ENCODE results near the gene POLR3H. TPM values are rescaled to one million over a fixed set of nuclear protein-coding genes. Genes with fewer than 3 reads are reported as not detected.

The POLR3H gene
- total and polyA plus RNA-seq, 4 experiments from 2014 or later = 20.7 to 43.7 (median 32.7) TPM

GRCh38 chr22:41518048-41518347 lies 26.3 kb downstream of the POLR3H start:
- H3K4me1 ChIP-seq (ENCODE audit: insufficient read depth, low read length) = no peaks in the 10 kb centered on the region
- Mint-ChIP-seq H3K27me3 (no peaks in the 10 kb centered on the region), H3K4me3 (no peak overlapping the region), H3K27ac (no peak overlapping the region), H3K4me1 (peaks cover 0 to 5% (median 0%) of the 10 kb centered on the region in 4 donors), H3K36me3 (peaks cover 19 to 37% of the 10 kb centered on the region in 2 donors), H3K9me3 (peaks cover 0 to 2% (median 0%) of the 10 kb centered on the region in 8 donors)
- H3K36me3 ChIP-seq (ENCODE audit: insufficient read depth, low read length) = peaks cover 26% of the 10 kb centered on the region
- DNase-seq = no peak
- no peaks in the 10 kb centered on the region for H3K27me3 ChIP-seq (ENCODE audit: insufficient read depth, low read length)
- H3K4me3 ChIP-seq (ENCODE audit: low read length in 2 of 2) = no peak overlapping the region
- no peak overlapping the region for H3K27ac ChIP-seq (ENCODE audit: low read depth, low read length)
- POLR2A ChIA-PET (ENCODE audit: partially characterized antibody) = interaction anchor here (0.5 to 2.1 kb wide), 6 partner anchors 9 to 420 kb away, joined by 3 to 7 read pairs (median 4); partner anchors contain the start of genes DESI1 and XRCC6
- no peaks in the 10 kb centered on the region for H3K9me3 ChIP-seq (ENCODE audit: control insufficient read depth in 1 of 2, low read length in 2 of 2)
- intact Hi-C loops (cut with micrococcal nuclease) = no loop called here
- CTCF ChIA-PET (ENCODE audit: partially characterized antibody) = interaction anchor here (0.9 to 4.8 kb wide), 17 partner anchors 9 to 121 kb away, joined by 3 to 136 read pairs (median 4); no protein-coding TSS in a partner anchor

GRCh38 chr22:41517172-41518047 lies 26.9 kb downstream of the POLR3H start:
- no peaks in the 10 kb centered on the region for H3K27me3 ChIP-seq (ENCODE audit: insufficient read depth, low read length)
- H3K36me3 ChIP-seq (ENCODE audit: insufficient read depth, low read length) = peaks cover 31% of the 10 kb centered on the region
- H3K27ac ChIP-seq (ENCODE audit: low read depth, low read length) = no peak overlapping the region
- H3K4me3 Mint-ChIP-seq = no peak overlapping the region
- peaks cover 0 to 2% (median 0%) of the 10 kb centered on the region in 8 donors for H3K9me3 Mint-ChIP-seq
- no peaks in the 10 kb centered on the region for H3K4me1 ChIP-seq (ENCODE audit: insufficient read depth, low read length)
- no peak overlapping the region for H3K4me3 ChIP-seq (ENCODE audit: low read length in 2 of 2)
- peaks cover 0 to 1% (median 0%) of the 10 kb centered on the region in 4 donors for H3K4me1 Mint-ChIP-seq
- H3K36me3 Mint-ChIP-seq = peaks cover 21 to 37% of the 10 kb centered on the region in 2 donors
- ChIA-PET CTCF (ENCODE audit: partially characterized antibody) (interaction anchor here (0.5 to 4.8 kb wide), 21 partner anchors 8 to 119 kb away, joined by 3 to 136 read pairs (median 4); no protein-coding TSS in a partner anchor), POLR2A (ENCODE audit: partially characterized antibody) (interaction anchor here (0.5 to 2.1 kb wide), 7 partner anchors 9 to 420 kb away, joined by 3 to 7 read pairs (median 4); partner anchors contain the start of genes DESI1 and XRCC6)
- H3K27me3 Mint-ChIP-seq = no peaks in the 10 kb centered on the region
- intact Hi-C loops (cut with micrococcal nuclease) = loop anchor here (1.0 kb wide), 1 partner anchor 113 kb away; no protein-coding TSS in a partner anchor
- no peaks in the 10 kb centered on the region for H3K9me3 ChIP-seq (ENCODE audit: control insufficient read depth in 1 of 2, low read length in 2 of 2)
- peak in 3 of 5 donors; percentile 18 to 36 (median 22) for DNase-seq
- peak overlapping the region in 1 of 7 donors; percentile 29 for H3K27ac Mint-ChIP-seq

- H3K4me3 Mint-ChIP-seq = no peak overlapping the region
- peaks cover 26 to 42% of the 10 kb centered on the region in 2 donors for H3K36me3 Mint-ChIP-seq
- ChIA-PET CTCF (ENCODE audit: partially characterized antibody) (interaction anchor here (0.6 to 4.8 kb wide), 7 partner anchors 10 to 113 kb away, joined by 3 to 136 read pairs (median 3); no protein-coding TSS in a partner anchor), POLR2A (ENCODE audit: partially characterized antibody) (interaction anchor here (0.6 to 1.9 kb wide), 2 partner anchors 49 to 104 kb away, joined by 4 to 5 read pairs; partner anchors contain the start of genes DESI1 and XRCC6)
- Histone ChIP-seq H3K36me3 (ENCODE audit: insufficient read depth, low read length) (peaks cover 40% of the 10 kb centered on the region), H3K4me1 (ENCODE audit: insufficient read depth, low read length) (no peaks in the 10 kb centered on the region), H3K27ac (ENCODE audit: low read depth, low read length) (no peak overlapping the region), H3K9me3 (ENCODE audit: control insufficient read depth in 1 of 2, low read length in 2 of 2) (no peaks in the 10 kb centered on the region), H3K4me3 (ENCODE audit: low read length in 2 of 2) (no peak overlapping the region), H3K27me3 (ENCODE audit: insufficient read depth, low read length) (no peaks in the 10 kb centered on the region)
- no peak for DNase-seq
- H3K4me1 Mint-ChIP-seq = no peaks in the 10 kb centered on the region
- peaks cover 0 to 2% (median 0%) of the 10 kb centered on the region in 8 donors for H3K9me3 Mint-ChIP-seq
- no peak overlapping the region for H3K27ac Mint-ChIP-seq
- intact Hi-C loops (cut with micrococcal nuclease) = no loop called here
- H3K27me3 Mint-ChIP-seq = no peaks in the 10 kb centered on the region
These were observed 27.8 kb downstream of the POLR3H start for GRCh38 chr22:41516462-41516861.

GRCh38 chr22:41513391-41513790 lies 30.9 kb downstream of the POLR3H start:
- H3K27ac Mint-ChIP-seq = peak overlapping the region in 2 of 7 donors; percentile 9 to 80
- POLR2A ChIA-PET (ENCODE audit: partially characterized antibody) = no interaction called here
- H3K36me3 ChIP-seq (ENCODE audit: insufficient read depth, low read length) = peaks cover 61% of the 10 kb centered on the region

GRCh38 chr22:41512421-41513194 lies 31.7 kb downstream of the POLR3H start:
- Histone ChIP-seq H3K36me3 (ENCODE audit: insufficient read depth, low read length) (peaks cover 65% of the 10 kb centered on the region), H3K9me3 (ENCODE audit: control insufficient read depth in 1 of 2, low read length in 2 of 2) (no peaks in the 10 kb centered on the region), H3K27ac (ENCODE audit: low read depth, low read length) (no peak overlapping the region), H3K4me3 (ENCODE audit: low read length in 2 of 2) (no peak overlapping the region), H3K27me3 (ENCODE audit: insufficient read depth, low read length) (no peaks in the 10 kb centered on the region), H3K4me1 (ENCODE audit: insufficient read depth, low read length) (no peaks in the 10 kb centered on the region)
- Mint-ChIP-seq H3K9me3 (no peaks in the 10 kb centered on the region), H3K4me3 (no peak overlapping the region), H3K27me3 (no peaks in the 10 kb centered on the region), H3K4me1 (peaks cover 0 to 3% (median under 1%) of the 10 kb centered on the region in 4 donors), H3K27ac (no peak overlapping the region), H3K36me3 (peaks cover 31 to 67% of the 10 kb centered on the region in 2 donors)
- no peak for DNase-seq
- POLR2A ChIA-PET (ENCODE audit: partially characterized antibody) = no interaction called here
- intact Hi-C loops (cut with micrococcal nuclease) = no loop called here
- CTCF ChIA-PET (ENCODE audit: partially characterized antibody) = interaction anchor here (3.0 kb wide), 1 partner anchor 109 kb away, joined by 12 read pairs; no protein-coding TSS in a partner anchor

More at GRCh38 chr22:41513391-41513790, 30.9 kb downstream of the POLR3H start:
- no peak overlapping the region for H3K4me3 ChIP-seq (ENCODE audit: low read length in 2 of 2)
- Mint-ChIP-seq H3K27me3 (no peaks in the 10 kb centered on the region), H3K9me3 (peaks cover 0 to 2% (median 0%) of the 10 kb centered on the region in 8 donors), H3K36me3 (peaks cover 31 to 59% of the 10 kb centered on the region in 2 donors), H3K4me1 (peaks cover 0 to 3% (median under 1%) of the 10 kb centered on the region in 4 donors), H3K4me3 (no peak overlapping the region)
- CTCF ChIA-PET (ENCODE audit: partially characterized antibody) = interaction anchor here (3.0 kb wide), 1 partner anchor 110 kb away, joined by 12 read pairs; no protein-coding TSS in a partner anchor
- DNase-seq = no peak
- H3K9me3 ChIP-seq (ENCODE audit: control insufficient read depth in 1 of 2, low read length in 2 of 2) = no peaks in the 10 kb centered on the region
- no peak overlapping the region for H3K27ac ChIP-seq (ENCODE audit: low read depth, low read length)
- H3K4me1 ChIP-seq (ENCODE audit: insufficient read depth, low read length) = no peaks in the 10 kb centered on the region
- intact Hi-C loops (cut with micrococcal nuclease) = no loop called here
- no peaks in the 10 kb centered on the region for H3K27me3 ChIP-seq (ENCODE audit: insufficient read depth, low read length)

- no peaks in the 10 kb centered on the region for H3K27me3 ChIP-seq (ENCODE audit: insufficient read depth, low read length)
- H3K9me3 ChIP-seq (ENCODE audit: control insufficient read depth in 1 of 2, low read length in 2 of 2) = no peaks in the 10 kb centered on the region
- H3K36me3 ChIP-seq (ENCODE audit: insufficient read depth, low read length) = peaks cover 69% of the 10 kb centered on the region
- H3K4me3 ChIP-seq (ENCODE audit: low read length in 2 of 2) = no peak overlapping the region
- H3K9me3 Mint-ChIP-seq = no peaks in the 10 kb centered on the region
- ChIA-PET POLR2A (ENCODE audit: partially characterized antibody) (no interaction called here), CTCF (ENCODE audit: partially characterized antibody) (no interaction called here)
- H3K27ac Mint-ChIP-seq = peak overlapping the region in 1 of 7 donors; percentile 17
- no peak overlapping the region for H3K4me3 Mint-ChIP-seq
- H3K4me1 Mint-ChIP-seq = peaks cover 0 to 3% (median under 1%) of the 10 kb centered on the region in 4 donors
- no peak overlapping the region for H3K27ac ChIP-seq (ENCODE audit: low read depth, low read length)
- peaks cover 31 to 73% of the 10 kb centered on the region in 2 donors for H3K36me3 Mint-ChIP-seq
- no peaks in the 10 kb centered on the region for H3K4me1 ChIP-seq (ENCODE audit: insufficient read depth, low read length)
- intact Hi-C loops (cut with micrococcal nuclease) = no loop called here
- H3K27me3 Mint-ChIP-seq = no peaks in the 10 kb centered on the region
- DNase-seq = no peak
These were observed 32.7 kb downstream of the POLR3H start for GRCh38 chr22:41511521-41511968.

Measured in CD4-positive, alpha-beta memory T cell (primary cell).